ENCODE measurements around the gene CUX1.
"Not testable (repeated sequence)": the region's sequence is repeated elsewhere in the genome, so short reads cannot be mapped to it uniquely, and the experiment has no call there.

The CUX1 gene

DNA sequence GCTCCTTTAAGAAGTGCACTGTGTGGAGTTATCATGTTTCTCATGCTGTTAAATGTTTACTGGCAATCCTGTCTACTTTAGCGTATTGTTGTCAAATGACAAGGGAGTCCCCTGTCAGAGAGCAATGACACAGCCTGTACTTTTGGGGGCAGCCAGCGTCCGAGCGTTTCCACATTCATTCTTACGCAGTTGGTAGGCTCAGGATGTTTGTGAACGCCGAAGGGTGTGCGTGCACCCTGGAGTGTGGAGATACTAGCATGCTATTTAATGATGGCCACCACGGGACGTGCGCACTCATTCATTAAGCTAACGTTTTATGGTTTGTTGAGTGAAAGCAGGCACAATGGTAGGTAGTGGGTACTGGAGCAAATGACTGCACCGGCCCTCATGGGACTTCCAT lies 48.0 kb downstream of the CUX1 start:
- TF ChIP-seq TOX (CRISPR knock-in tag; IDR thresholded peaks at IDR 0.05; ENCODE audit: borderline replicate concordance) (no peak), ZFP30 (CRISPR knock-in tag; IDR thresholded peaks at IDR 0.05) (no peak), OSR1 (CRISPR knock-in tag; IDR thresholded peaks at IDR 0.05) (no peak), ZC3H10 (CRISPR knock-in tag; IDR thresholded peaks at IDR 0.05) (no peak), BACH2 (CRISPR knock-in tag; IDR thresholded peaks at IDR 0.05; ENCODE audit: borderline replicate concordance) (no peak), GLIS3 (CRISPR knock-in tag; IDR thresholded peaks at IDR 0.05) (no peak), PPARA (CRISPR knock-in tag; IDR thresholded peaks at IDR 0.05; ENCODE audit: borderline replicate concordance) (no peak), PATZ1 (CRISPR knock-in tag; IDR thresholded peaks at IDR 0.05; ENCODE audit: borderline replicate concordance) (no peak)
- TF ChIP-seq, protein P1, sequence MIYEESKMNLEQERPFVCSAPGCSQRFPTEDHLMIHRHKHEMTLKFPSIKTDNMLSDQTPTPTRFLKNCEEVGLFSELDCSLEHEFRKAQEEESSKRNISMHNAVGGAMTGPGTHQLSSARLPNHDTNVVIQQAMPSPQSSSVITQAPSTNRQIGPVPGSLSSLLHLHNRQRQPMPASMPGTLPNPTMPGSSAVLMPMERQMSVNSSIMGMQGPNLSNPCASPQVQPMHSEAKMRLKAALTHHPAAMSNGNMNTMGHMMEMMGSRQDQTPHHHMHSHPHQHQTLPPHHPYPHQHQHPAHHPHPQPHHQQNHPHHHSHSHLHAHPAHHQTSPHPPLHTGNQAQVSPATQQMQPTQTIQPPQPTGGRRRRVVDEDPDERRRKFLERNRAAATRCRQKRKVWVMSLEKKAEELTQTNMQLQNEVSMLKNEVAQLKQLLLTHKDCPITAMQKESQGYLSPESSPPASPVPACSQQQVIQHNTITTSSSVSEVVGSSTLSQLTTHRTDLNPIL (CRISPR knock-in tag; IDR thresholded peaks at IDR 0.05; ENCODE audit: low read depth) = no peak
- TF ChIP-seq, protein P2, sequence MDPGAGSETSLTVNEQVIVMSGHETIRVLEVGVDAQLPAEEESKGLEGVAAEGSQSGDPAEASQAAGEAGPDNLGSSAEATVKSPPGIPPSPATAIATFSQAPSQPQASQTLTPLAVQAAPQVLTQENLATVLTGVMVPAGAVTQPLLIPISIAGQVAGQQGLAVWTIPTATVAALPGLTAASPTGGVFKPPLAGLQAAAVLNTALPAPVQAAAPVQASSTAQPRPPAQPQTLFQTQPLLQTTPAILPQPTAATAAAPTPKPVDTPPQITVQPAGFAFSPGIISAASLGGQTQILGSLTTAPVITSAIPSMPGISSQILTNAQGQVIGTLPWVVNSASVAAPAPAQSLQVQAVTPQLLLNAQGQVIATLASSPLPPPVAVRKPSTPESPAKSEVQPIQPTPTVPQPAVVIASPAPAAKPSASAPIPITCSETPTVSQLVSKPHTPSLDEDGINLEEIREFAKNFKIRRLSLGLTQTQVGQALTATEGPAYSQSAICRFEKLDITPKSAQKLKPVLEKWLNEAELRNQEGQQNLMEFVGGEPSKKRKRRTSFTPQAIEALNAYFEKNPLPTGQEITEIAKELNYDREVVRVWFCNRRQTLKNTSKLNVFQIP (CRISPR knock-in tag; IDR thresholded peaks at IDR 0.05; ENCODE audit: borderline replicate concordance, low read depth) = no peak
- no peak for ATAC-seq

- TF ChIP-seq TOX (CRISPR knock-in tag; IDR thresholded peaks at IDR 0.05; ENCODE audit: borderline replicate concordance) = no peak
- TF ChIP-seq, protein P2 (CRISPR knock-in tag; IDR thresholded peaks at IDR 0.05; ENCODE audit: borderline replicate concordance, low read depth) = no peak
- no peak for TF ChIP-seq ZFP3 (CRISPR knock-in tag; IDR thresholded peaks at IDR 0.05)
- TF ChIP-seq TSHZ2 (CRISPR knock-in tag; IDR thresholded peaks at IDR 0.05) = no peak
- ATAC-seq = no peak
These were observed 48.9 kb downstream of the CUX1 start for GRCh38 chr7:101866328-101866727.

DNA sequence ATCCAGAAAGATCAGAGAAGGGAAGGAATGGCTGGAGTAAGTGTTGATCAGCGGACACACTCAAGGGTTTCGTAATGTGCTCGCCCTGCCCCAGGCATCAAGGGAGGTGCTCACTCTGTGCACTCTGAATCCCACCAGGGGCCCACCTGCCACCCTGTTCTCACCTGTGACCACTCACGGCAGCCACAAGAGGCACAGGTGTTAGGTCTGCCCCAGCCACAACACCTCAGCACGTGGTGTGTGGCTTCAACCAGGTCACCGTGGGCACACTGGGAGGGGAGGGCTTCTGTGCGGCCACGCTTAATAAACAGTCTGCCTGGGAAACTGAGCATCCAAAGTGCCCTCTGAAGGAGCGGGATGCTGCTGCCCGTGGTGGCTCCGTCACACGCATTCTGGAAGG lies 49.8 kb downstream of the CUX1 start:
- TF ChIP-seq TSHZ2 (CRISPR knock-in tag; IDR thresholded peaks at IDR 0.05) = no peak
- no peak for TF ChIP-seq TOX (CRISPR knock-in tag; IDR thresholded peaks at IDR 0.05; ENCODE audit: borderline replicate concordance)
- no peak for TF ChIP-seq BACH2 (CRISPR knock-in tag; IDR thresholded peaks at IDR 0.05; ENCODE audit: borderline replicate concordance)
- no peak for ATAC-seq

DNA sequence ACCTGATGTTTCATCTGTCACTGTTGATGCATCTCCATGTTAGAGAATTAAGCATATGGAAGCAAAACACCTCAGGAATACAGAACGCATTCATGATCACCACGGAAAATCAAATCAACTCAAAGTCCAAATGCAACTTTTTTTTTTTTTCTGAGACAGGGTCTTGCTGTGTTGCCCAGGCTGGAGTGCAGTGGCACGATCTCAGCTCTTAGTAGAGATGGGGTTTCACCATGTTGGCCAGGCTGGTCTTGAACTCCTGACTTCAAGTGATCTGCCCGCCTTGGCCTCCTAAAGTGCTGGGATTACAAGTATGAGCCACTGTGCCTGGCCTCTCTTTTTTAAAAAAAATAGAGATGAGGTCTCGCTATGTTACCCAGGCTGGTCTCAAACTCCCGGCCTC lies 50.3 kb downstream of the CUX1 start:
- not testable (repeated sequence) for ATAC-seq

Data from SK-N-SH treated with all-trans-retinoic acid at 6 μM for 48 hours (cell line).